Thymus (tissue), 11 donors: ENCODE measurements around the gene SPTB. TPM values are rescaled to one million over a fixed set of nuclear protein-coding genes. Genes with fewer than 3 reads are reported as not detected.

ENCODE experiments used
- DNase-seq, 9 donors: peaks; one replicate each; pipeline ENCODE4 v3.0.0-alpha.2; 2013; ENCODE audit warnings: low spot score in 9 of 9, low read depth in 6 of 9, missing footprints in 1 of 9
- H3K27ac ChIP-seq, 2 donors: one replicate each; pipeline ENCODE4 v1.5.1; 2013; ENCODE audit warnings: control low read depth in 1 of 2, low read depth in 1 of 2, low read length in 1 of 2, mild to moderate bottlenecking in 1 of 2, moderate library complexity in 1 of 2
- H3K27me3 ChIP-seq, 2 donors: one replicate each; pipeline ENCODE4 v1.5.1; 2013; ENCODE audit warnings: low read length in 1 of 2; ENCODE audit not compliant: control insufficient read depth in 2 of 2, insufficient read depth in 1 of 2
- H3K36me3 ChIP-seq, 2 donors: one replicate each; pipeline ENCODE4 v1.5.1; 2013; ENCODE audit warnings: low read length in 1 of 2, mild to moderate bottlenecking in 1 of 2, moderate library complexity in 1 of 2; ENCODE audit not compliant: control insufficient read depth in 2 of 2, insufficient read depth in 2 of 2
- H3K4me1 ChIP-seq, 2 donors: one replicate each; pipeline ENCODE4 v1.5.1; 2013; ENCODE audit warnings: low read length in 2 of 2; ENCODE audit not compliant: control insufficient read depth in 2 of 2, insufficient read depth in 2 of 2
- H3K4me3 ChIP-seq, 2 donors: one replicate each; pipeline ENCODE4 v1.5.1; 2013; ENCODE audit warnings: low read length in 2 of 2, control low read depth in 1 of 2, mild to moderate bottlenecking in 1 of 2
- H3K9me3 ChIP-seq, 2 donors: one replicate each; pipeline ENCODE4 v1.5.1; 2013; ENCODE audit warnings: low read length in 1 of 2, mild to moderate bottlenecking in 1 of 2; ENCODE audit not compliant: control insufficient read depth in 2 of 2, insufficient read depth in 1 of 2
- WGBS: extraction: QIAGEN DNeasy Blood & Tissue Kit; methylation state at CpG from one replicate; pipeline ENCODE4 v1.1.7; 2013; 5-methylcytosine and 5-hydroxymethylcytosine counted together
- polyA plus RNA-seq: library from polyadenylated mRNA; stranded (reverse); fragments of 200-250 nt; gene quantifications from one replicate; pipeline ENCODE4 v1.2.3, GENCODE V29; 2013
- total RNA-seq: library from RNA; stranded (reverse); fragments of 120-200 nt; gene quantifications from one replicate; pipeline ENCODE4 v1.2.4, GENCODE V29; 2013
- donor health status: healthy.

Gene SPTB
- total and polyA plus RNA-seq, 2 donors = 1.1 to 1.8 TPM

GRCh38 chr14:64703395-64704142, 176.1 kb downstream of the SPTB start:
- H3K27ac ChIP-seq = peak overlapping the region; percentile 37 to 66
- peaks cover 3 to 53% of the 10 kb centered on the region in 2 donors for H3K4me1 ChIP-seq
- H3K36me3 ChIP-seq = no peaks in the 10 kb centered on the region
- peaks cover 1 to 6% of the 10 kb centered on the region in 2 donors for H3K9me3 ChIP-seq
- DNase-seq = no peak
- H3K27me3 ChIP-seq = peaks cover 47 to 70% of the 10 kb centered on the region in 2 donors
- WGBS = 6% methylated on average over 26 of the region's 26 CpGs
- peak overlapping the region; percentile 31 to 45 for H3K4me3 ChIP-seq

DNA sequence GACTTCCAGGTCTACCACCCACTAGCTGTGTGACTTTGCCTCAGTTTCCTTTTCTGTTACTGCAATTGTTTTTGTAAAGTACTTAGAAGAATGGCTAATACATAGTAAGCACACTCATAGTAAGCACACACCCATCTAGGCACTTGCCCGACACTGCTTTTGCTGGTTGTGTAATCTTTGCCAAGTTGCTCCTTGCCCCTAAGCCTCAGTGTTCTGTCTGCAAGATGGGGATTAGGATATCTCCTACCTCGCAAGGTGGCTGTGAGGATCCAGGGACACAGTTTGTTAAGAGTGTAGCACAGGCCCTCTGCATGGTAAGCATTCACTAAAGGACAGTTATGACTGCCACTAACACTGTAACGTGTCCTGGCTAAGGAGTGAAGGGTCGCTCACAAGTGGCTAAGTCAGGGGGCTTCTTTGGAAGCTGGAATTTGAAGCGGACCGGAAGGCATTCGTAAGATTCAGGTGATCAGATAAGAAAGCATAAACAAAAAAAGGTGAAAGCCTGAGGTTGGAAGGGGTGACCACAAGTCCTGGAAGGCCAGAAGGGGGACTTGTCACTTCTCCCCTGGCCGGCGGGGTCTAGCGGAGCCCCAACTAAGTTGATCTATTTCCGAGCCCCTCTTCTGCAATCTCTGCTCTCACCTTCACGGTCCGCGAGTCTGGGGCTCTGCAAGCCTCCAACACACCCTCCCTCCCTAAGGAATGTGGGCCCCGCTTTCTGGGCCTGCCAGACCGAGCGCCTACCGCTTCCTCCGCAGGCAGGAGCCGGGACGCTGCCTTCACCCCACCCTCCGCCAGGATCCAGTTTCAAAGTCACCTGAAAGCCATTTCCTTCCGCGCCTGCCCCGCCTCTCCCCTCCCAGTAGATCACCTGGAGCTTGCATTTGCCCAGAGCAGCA, 177.0 kb downstream of the SPTB start:
- no peak overlapping the region for H3K4me3 ChIP-seq
- H3K9me3 ChIP-seq = peaks cover 1 to 6% of the 10 kb centered on the region in 2 donors
- DNase-seq = no peak
- no peaks in the 10 kb centered on the region for H3K36me3 ChIP-seq
- H3K4me1 ChIP-seq = peaks cover 3 to 50% of the 10 kb centered on the region in 2 donors
- peak overlapping the region in 1 of 2 donors; percentile 69 for H3K27ac ChIP-seq
- 28% methylated on average over 25 of the region's 25 CpGs for WGBS
- H3K27me3 ChIP-seq = peaks cover 47 to 63% of the 10 kb centered on the region in 2 donors

GRCh38 chr14:64701660-64702059, 178.0 kb downstream of the SPTB start:
- H3K27ac ChIP-seq = no peak overlapping the region
- no peaks in the 10 kb centered on the region for H3K36me3 ChIP-seq
- no peak overlapping the region for H3K4me3 ChIP-seq
- H3K4me1 ChIP-seq = peaks cover 3 to 48% of the 10 kb centered on the region in 2 donors
- no peak for DNase-seq
- peaks cover 1 to 6% of the 10 kb centered on the region in 2 donors for H3K9me3 ChIP-seq
- WGBS = 98% methylated on average over 1 of the region's 1 CpG
- peaks cover 43 to 53% of the 10 kb centered on the region in 2 donors for H3K27me3 ChIP-seq

GRCh38 chr14:64700894-64701293, 178.8 kb downstream of the SPTB start:
- no peak overlapping the region for H3K27ac ChIP-seq
- H3K36me3 ChIP-seq = no peaks in the 10 kb centered on the region
- peaks cover 37 to 46% of the 10 kb centered on the region in 2 donors for H3K27me3 ChIP-seq
- H3K4me3 ChIP-seq = no peak overlapping the region
- WGBS = 93% methylated on average over 4 of the region's 4 CpGs
- peaks cover 3 to 45% of the 10 kb centered on the region in 2 donors for H3K4me1 ChIP-seq
- peaks cover 1 to 6% of the 10 kb centered on the region in 2 donors for H3K9me3 ChIP-seq
- DNase-seq = no peak

DNA sequence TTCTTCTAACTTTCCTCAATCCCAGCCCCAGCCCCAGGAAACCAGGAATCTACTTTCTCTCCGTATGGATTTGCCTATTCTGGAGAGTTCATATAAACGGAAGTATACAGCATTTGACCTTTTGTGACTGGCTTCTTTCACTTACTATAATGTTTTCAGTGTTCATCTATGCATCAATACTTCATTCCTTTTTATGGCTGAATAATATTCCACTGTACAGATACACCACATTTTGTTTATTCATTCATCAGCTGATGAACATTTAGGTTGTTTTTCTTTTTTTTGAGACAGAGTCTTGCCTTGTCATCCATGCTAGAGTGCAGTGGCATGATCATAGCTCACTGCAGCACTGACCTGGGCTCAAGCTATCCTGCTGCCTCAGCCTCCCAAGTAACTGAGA, 179.4 kb downstream of the SPTB start:
- no peak for DNase-seq
- peaks cover 31 to 40% of the 10 kb centered on the region in 2 donors for H3K27me3 ChIP-seq
- H3K4me1 ChIP-seq = peaks cover 3 to 40% of the 10 kb centered on the region in 2 donors
- H3K27ac ChIP-seq = no peak overlapping the region
- no peak overlapping the region for H3K4me3 ChIP-seq
- H3K9me3 ChIP-seq = peaks cover 1 to 6% of the 10 kb centered on the region in 2 donors
- no peaks in the 10 kb centered on the region for H3K36me3 ChIP-seq
- 93% methylated on average over 2 of the region's 2 CpGs for WGBS

DNA sequence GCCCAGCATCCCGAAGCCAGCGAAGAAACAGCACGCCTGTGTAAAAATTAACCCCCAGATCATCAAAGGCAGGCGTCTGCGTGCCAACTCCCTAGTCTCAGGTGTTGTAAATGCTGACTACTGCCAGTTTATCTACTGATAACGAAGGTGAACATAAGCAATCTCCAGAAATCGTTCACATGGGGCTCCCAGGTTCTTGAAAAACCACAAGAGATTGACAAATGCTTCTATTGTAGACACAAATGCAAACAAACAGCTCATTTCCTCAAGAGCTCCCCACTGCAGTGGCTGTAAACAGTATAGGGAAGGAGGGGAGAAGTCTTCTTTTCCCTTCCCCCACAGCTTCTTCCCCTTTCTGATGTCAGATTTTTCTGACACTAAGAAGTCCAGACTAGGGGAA, 180.8 kb downstream of the SPTB start:
- peaks cover 2 to 29% of the 10 kb centered on the region in 2 donors for H3K4me1 ChIP-seq

GRCh38 chr14:64696355-64696857, 183.3 kb downstream of the SPTB start:
- WGBS = 75% methylated on average over 4 of the region's 4 CpGs
- H3K4me1 ChIP-seq = peaks cover 0 to 14% of the 10 kb centered on the region in 2 donors
- no peaks in the 10 kb centered on the region for H3K9me3 ChIP-seq
- no peak overlapping the region for H3K4me3 ChIP-seq
- no peaks in the 10 kb centered on the region for H3K36me3 ChIP-seq
- DNase-seq = no peak
- H3K27me3 ChIP-seq = peaks cover under 1 to 3% of the 10 kb centered on the region in 2 donors
- no peak overlapping the region for H3K27ac ChIP-seq

More for the DNA sequence above, 180.8 kb downstream of the SPTB start:
- Histone ChIP-seq H3K4me3 (no peak overlapping the region), H3K9me3 (peaks cover 1 to 6% of the 10 kb centered on the region in 2 donors), H3K36me3 (no peaks in the 10 kb centered on the region), H3K27ac (no peak overlapping the region), H3K27me3 (peaks cover 18 to 26% of the 10 kb centered on the region in 2 donors)
- DNase-seq = peak in 4 of 9 donors; percentile 16 to 64 (median 31)
- 40% methylated on average over 7 of the region's 7 CpGs for WGBS
